ENCODE results near the gene NIPA2. TPM values are rescaled to one million over a fixed set of nuclear protein-coding genes. Genes with fewer than 3 reads are reported as not detected.

NIPA2 gene
- polyA plus RNA-seq, 2 donors: 6.7 to 21.1 TPM

- no peak overlapping the region for H3K4me3 ChIP-seq (ENCODE audit: low read depth in 1 of 2, low read length in 2 of 2)
- H3K36me3 ChIP-seq (ENCODE audit: control insufficient read depth in 2 of 2, insufficient read depth in 2 of 2, low read length in 1 of 2): peaks cover 11 to 32% of the 10 kb centered on the region in 2 donors
- H3K9me3 ChIP-seq (ENCODE audit: control insufficient read depth in 2 of 2, insufficient read depth in 1 of 2, low read depth in 1 of 2, low read length in 1 of 2): no peaks in the 10 kb centered on the region
- no peaks in the 10 kb centered on the region for H3K27me3 ChIP-seq (ENCODE audit: control insufficient read depth in 1 of 2, insufficient read depth in 2 of 2, low read length in 2 of 2)
- WGBS, 2 donors: 92 to 97% methylated on average over 11 of the region's 11 CpGs
- no peak overlapping the region for H3K27ac ChIP-seq (ENCODE audit: low read depth in 2 of 2, low read length in 1 of 2)
- H3K4me1 ChIP-seq (ENCODE audit: control insufficient read depth in 2 of 2, insufficient read depth in 2 of 2, low read length in 1 of 2): no peaks in the 10 kb centered on the region
Measured at GRCh38 chr15:22890296-22890695, 51.8 kb downstream of the NIPA2 start.

GRCh38 chr15:22891426-22892210 lies 53.2 kb downstream of the NIPA2 start:
- Histone ChIP-seq H3K4me1 (ENCODE audit: control insufficient read depth in 2 of 2, insufficient read depth in 2 of 2, low read length in 1 of 2) (peaks cover 0 to 7% of the 10 kb centered on the region in 2 donors), H3K27ac (ENCODE audit: low read depth in 2 of 2, low read length in 1 of 2) (no peak overlapping the region), H3K36me3 (ENCODE audit: control insufficient read depth in 2 of 2, insufficient read depth in 2 of 2, low read length in 1 of 2) (peaks cover 14 to 33% of the 10 kb centered on the region in 2 donors), H3K27me3 (ENCODE audit: control insufficient read depth in 1 of 2, insufficient read depth in 2 of 2, low read length in 2 of 2) (no peaks in the 10 kb centered on the region), H3K4me3 (ENCODE audit: low read depth in 1 of 2, low read length in 2 of 2) (no peak overlapping the region), H3K9me3 (ENCODE audit: control insufficient read depth in 2 of 2, insufficient read depth in 1 of 2, low read depth in 1 of 2, low read length in 1 of 2) (no peaks in the 10 kb centered on the region)
- 91% methylated on average over 33 of the region's 33 CpGs for WGBS, 2 donors

GRCh38 chr15:22892333-22892732 lies 53.9 kb downstream of the NIPA2 start:
- H3K9me3 ChIP-seq (ENCODE audit: control insufficient read depth in 2 of 2, insufficient read depth in 1 of 2, low read depth in 1 of 2, low read length in 1 of 2): no peaks in the 10 kb centered on the region
- no peak overlapping the region for H3K4me3 ChIP-seq (ENCODE audit: low read depth in 1 of 2, low read length in 2 of 2)
- peaks cover 0 to 7% of the 10 kb centered on the region in 2 donors for H3K4me1 ChIP-seq (ENCODE audit: control insufficient read depth in 2 of 2, insufficient read depth in 2 of 2, low read length in 1 of 2)
- H3K27ac ChIP-seq (ENCODE audit: low read depth in 2 of 2, low read length in 1 of 2): no peak overlapping the region
- no peaks in the 10 kb centered on the region for H3K27me3 ChIP-seq (ENCODE audit: control insufficient read depth in 1 of 2, insufficient read depth in 2 of 2, low read length in 2 of 2)
- H3K36me3 ChIP-seq (ENCODE audit: control insufficient read depth in 2 of 2, insufficient read depth in 2 of 2, low read length in 1 of 2): peaks cover 14 to 30% of the 10 kb centered on the region in 2 donors
- WGBS, 2 donors: 84 to 93% methylated on average over 9 of the region's 9 CpGs

- Histone ChIP-seq H3K36me3 (ENCODE audit: control insufficient read depth in 2 of 2, insufficient read depth in 2 of 2, low read length in 1 of 2) (peaks cover 14 to 28% of the 10 kb centered on the region in 2 donors), H3K27ac (ENCODE audit: low read depth in 2 of 2, low read length in 1 of 2) (no peak overlapping the region), H3K4me3 (ENCODE audit: low read depth in 1 of 2, low read length in 2 of 2) (no peak overlapping the region), H3K27me3 (ENCODE audit: control insufficient read depth in 1 of 2, insufficient read depth in 2 of 2, low read length in 2 of 2) (no peaks in the 10 kb centered on the region), H3K9me3 (ENCODE audit: control insufficient read depth in 2 of 2, insufficient read depth in 1 of 2, low read depth in 1 of 2, low read length in 1 of 2) (no peaks in the 10 kb centered on the region), H3K4me1 (ENCODE audit: control insufficient read depth in 2 of 2, insufficient read depth in 2 of 2, low read length in 1 of 2) (peaks cover 0 to 7% of the 10 kb centered on the region in 2 donors)
- 93 to 94% methylated on average over 17 of the region's 17 CpGs for WGBS, 2 donors
Measured at GRCh38 chr15:22893081-22893480, 54.6 kb downstream of the NIPA2 start.

GRCh38 chr15:22893881-22894280 lies 55.4 kb downstream of the NIPA2 start:
- no peaks in the 10 kb centered on the region for H3K27me3 ChIP-seq (ENCODE audit: control insufficient read depth in 1 of 2, insufficient read depth in 2 of 2, low read length in 2 of 2)
- H3K27ac ChIP-seq (ENCODE audit: low read depth in 2 of 2, low read length in 1 of 2): no peak overlapping the region
- no peak overlapping the region for H3K4me3 ChIP-seq (ENCODE audit: low read depth in 1 of 2, low read length in 2 of 2)
- no peaks in the 10 kb centered on the region for H3K9me3 ChIP-seq (ENCODE audit: control insufficient read depth in 2 of 2, insufficient read depth in 1 of 2, low read depth in 1 of 2, low read length in 1 of 2)
- 94 to 96% methylated on average over 13 of the region's 13 CpGs for WGBS, 2 donors
- H3K4me1 ChIP-seq (ENCODE audit: control insufficient read depth in 2 of 2, insufficient read depth in 2 of 2, low read length in 1 of 2): peaks cover 0 to 7% of the 10 kb centered on the region in 2 donors
- H3K36me3 ChIP-seq (ENCODE audit: control insufficient read depth in 2 of 2, insufficient read depth in 2 of 2, low read length in 1 of 2): peaks cover 14 to 28% of the 10 kb centered on the region in 2 donors

- peaks cover 14 to 29% of the 10 kb centered on the region in 2 donors for H3K36me3 ChIP-seq (ENCODE audit: control insufficient read depth in 2 of 2, insufficient read depth in 2 of 2, low read length in 1 of 2)
- H3K27me3 ChIP-seq (ENCODE audit: control insufficient read depth in 1 of 2, insufficient read depth in 2 of 2, low read length in 2 of 2): no peaks in the 10 kb centered on the region
- H3K4me1 ChIP-seq (ENCODE audit: control insufficient read depth in 2 of 2, insufficient read depth in 2 of 2, low read length in 1 of 2): peaks cover 0 to 7% of the 10 kb centered on the region in 2 donors
- peak overlapping the region; percentile 72 to 92 for H3K27ac ChIP-seq (ENCODE audit: low read depth in 2 of 2, low read length in 1 of 2)
- no peaks in the 10 kb centered on the region for H3K9me3 ChIP-seq (ENCODE audit: control insufficient read depth in 2 of 2, insufficient read depth in 1 of 2, low read depth in 1 of 2, low read length in 1 of 2)
- no peak overlapping the region for H3K4me3 ChIP-seq (ENCODE audit: low read depth in 1 of 2, low read length in 2 of 2)
- 75 to 84% methylated on average over 10 of the region's 10 CpGs for WGBS, 2 donors
Measured at GRCh38 chr15:22895465-22896190, 57.2 kb downstream of the NIPA2 start.

- H3K27ac ChIP-seq (ENCODE audit: low read depth in 2 of 2, low read length in 1 of 2): no peak overlapping the region
- H3K27me3 ChIP-seq (ENCODE audit: control insufficient read depth in 1 of 2, insufficient read depth in 2 of 2, low read length in 2 of 2): no peaks in the 10 kb centered on the region
- H3K4me1 ChIP-seq (ENCODE audit: control insufficient read depth in 2 of 2, insufficient read depth in 2 of 2, low read length in 1 of 2): no peaks in the 10 kb centered on the region
- no peak overlapping the region for H3K4me3 ChIP-seq (ENCODE audit: low read depth in 1 of 2, low read length in 2 of 2)
- peaks cover 0 to 32% of the 10 kb centered on the region in 2 donors for H3K36me3 ChIP-seq (ENCODE audit: control insufficient read depth in 2 of 2, insufficient read depth in 2 of 2, low read length in 1 of 2)
- no peaks in the 10 kb centered on the region for H3K9me3 ChIP-seq (ENCODE audit: control insufficient read depth in 2 of 2, insufficient read depth in 1 of 2, low read depth in 1 of 2, low read length in 1 of 2)
- 92 to 94% methylated on average over 11 of the region's 11 CpGs for WGBS, 2 donors
Measured at GRCh38 chr15:22902046-22902445, 63.6 kb downstream of the NIPA2 start.

- Histone ChIP-seq H3K4me3 (ENCODE audit: low read depth in 1 of 2, low read length in 2 of 2) (no peak overlapping the region), H3K27me3 (ENCODE audit: control insufficient read depth in 1 of 2, insufficient read depth in 2 of 2, low read length in 2 of 2) (no peaks in the 10 kb centered on the region), H3K27ac (ENCODE audit: low read depth in 2 of 2, low read length in 1 of 2) (no peak overlapping the region), H3K36me3 (ENCODE audit: control insufficient read depth in 2 of 2, insufficient read depth in 2 of 2, low read length in 1 of 2) (peaks cover 5 to 36% of the 10 kb centered on the region in 2 donors), H3K9me3 (ENCODE audit: control insufficient read depth in 2 of 2, insufficient read depth in 1 of 2, low read depth in 1 of 2, low read length in 1 of 2) (no peaks in the 10 kb centered on the region), H3K4me1 (ENCODE audit: control insufficient read depth in 2 of 2, insufficient read depth in 2 of 2, low read length in 1 of 2) (no peaks in the 10 kb centered on the region)
- 81 to 86% methylated on average over 12 of the region's 12 CpGs for WGBS, 2 donors
Measured at GRCh38 chr15:22902578-22902977, 64.1 kb downstream of the NIPA2 start.

- no peak overlapping the region for H3K27ac ChIP-seq (ENCODE audit: low read depth in 2 of 2, low read length in 1 of 2)
- WGBS, 2 donors: 94 to 97% methylated on average over 11 of the region's 11 CpGs
- H3K4me1 ChIP-seq (ENCODE audit: control insufficient read depth in 2 of 2, insufficient read depth in 2 of 2, low read length in 1 of 2): no peaks in the 10 kb centered on the region
- no peaks in the 10 kb centered on the region for H3K9me3 ChIP-seq (ENCODE audit: control insufficient read depth in 2 of 2, insufficient read depth in 1 of 2, low read depth in 1 of 2, low read length in 1 of 2)
- peaks cover 6 to 37% of the 10 kb centered on the region in 2 donors for H3K36me3 ChIP-seq (ENCODE audit: control insufficient read depth in 2 of 2, insufficient read depth in 2 of 2, low read length in 1 of 2)
- H3K27me3 ChIP-seq (ENCODE audit: control insufficient read depth in 1 of 2, insufficient read depth in 2 of 2, low read length in 2 of 2): no peaks in the 10 kb centered on the region
- no peak overlapping the region for H3K4me3 ChIP-seq (ENCODE audit: low read depth in 1 of 2, low read length in 2 of 2)
Measured at GRCh38 chr15:22902981-22903380, 64.5 kb downstream of the NIPA2 start.

Data from esophagus (tissue), 2 donors.